Stimulated activated CD4-positive, alpha-beta T cell treated with anti-CD3 and anti-CD28 coated beads, TNF-alpha, amount 100 ng/mL, for 48 hours (primary cell): ENCODE results near the gene SULT1E1.
"Not testable (repeated sequence)": the region's sequence is repeated elsewhere in the genome, so short reads cannot be mapped to it uniquely, and the experiment has no call there.

Experiments
- DNase-seq, 3 donors: peaks; one replicate each; pipeline ENCODE4 v3.0.0-alpha.2; 2020; ENCODE audit warnings: low read depth in 3 of 3

The SULT1E1 gene

DNA sequence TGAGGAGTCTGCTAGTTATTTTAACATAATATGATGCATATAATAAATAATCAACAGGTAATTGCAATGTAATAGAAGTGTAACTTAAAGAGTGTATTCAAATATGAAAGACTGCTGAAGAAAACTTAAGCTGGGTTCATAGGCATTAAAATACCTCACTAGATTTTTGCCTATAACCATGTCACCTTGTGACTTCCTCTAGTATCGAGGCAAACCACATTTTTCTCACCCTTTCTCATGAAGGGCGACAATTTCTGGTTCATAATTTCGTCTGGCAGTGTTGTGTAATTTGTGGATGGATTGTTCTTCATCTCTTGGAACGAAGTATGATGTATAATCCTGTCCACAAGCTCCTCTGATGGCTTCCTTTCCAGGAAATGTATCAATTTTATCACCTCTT, 16.0 kb downstream of the SULT1E1 start:
- no peak for DNase-seq

DNA sequence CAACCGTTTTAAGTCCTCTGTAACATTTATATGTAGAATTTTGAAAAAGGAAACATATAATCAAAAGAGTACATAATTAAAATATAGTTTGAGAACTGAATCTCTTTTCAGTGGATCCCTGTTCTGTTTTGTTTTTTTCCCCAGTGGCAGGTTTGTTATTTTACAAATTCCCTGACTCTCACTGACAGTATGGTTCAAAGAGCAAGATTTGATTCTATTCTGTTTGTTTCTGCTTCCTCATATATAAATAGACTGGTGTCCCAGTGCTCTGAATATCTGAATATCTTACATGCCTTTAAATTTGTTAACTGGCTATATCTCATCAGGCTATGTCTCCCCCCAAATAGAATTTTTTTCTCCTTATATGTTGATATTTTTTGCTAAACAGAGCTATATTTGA, 16.6 kb downstream of the SULT1E1 start:
- no peak for DNase-seq

- no peak for DNase-seq
Measured at GRCh38 chr4:69838977-69839376, 21.0 kb downstream of the SULT1E1 start.

GRCh38 chr4:69836287-69836686, 23.7 kb downstream of the SULT1E1 start:
- no peak for DNase-seq

- DNase-seq = no peak
Measured at GRCh38 chr4:69835766-69836165, 24.2 kb downstream of the SULT1E1 start.

GRCh38 chr4:69833251-69833650, 26.7 kb downstream of the SULT1E1 start:
- no peak for DNase-seq

DNA sequence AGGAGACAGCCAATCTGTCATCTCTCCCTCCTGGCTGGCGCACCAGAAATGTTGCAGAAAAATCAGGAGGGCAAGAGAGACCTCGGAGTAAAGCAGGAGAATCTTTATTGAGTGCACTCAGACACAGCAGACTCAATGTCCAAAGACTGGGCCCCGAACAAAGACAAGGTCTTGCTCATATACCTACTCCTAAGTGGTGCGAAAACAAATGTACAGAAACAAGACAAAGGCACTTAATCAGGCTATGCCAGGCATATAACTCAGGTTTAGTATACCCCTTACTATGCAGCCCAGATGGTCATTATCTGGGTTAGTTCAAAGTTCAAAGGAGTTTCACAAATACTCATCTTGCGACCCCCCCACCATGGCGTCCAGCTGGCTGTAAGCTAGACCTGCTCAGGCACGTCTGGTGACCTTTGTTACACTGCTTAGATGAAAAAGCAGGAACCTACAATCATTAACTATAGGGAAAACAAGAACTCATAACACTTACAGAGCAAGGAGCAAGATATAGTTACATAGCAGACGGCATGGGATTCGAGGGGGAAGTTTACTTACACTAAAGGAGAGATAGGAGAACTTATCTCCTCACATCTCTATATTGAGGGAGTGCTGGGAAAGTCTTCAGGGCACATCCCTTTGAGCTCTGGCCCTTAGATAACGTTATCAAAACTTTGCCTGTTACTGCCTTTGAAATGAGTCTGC, 27.5 kb downstream of the SULT1E1 start:
- no peak for DNase-seq

- DNase-seq = no peak
Measured at GRCh38 chr4:69831646-69832325, 28.2 kb downstream of the SULT1E1 start.

- no peak for DNase-seq
Measured at GRCh38 chr4:69831270-69831627, 28.7 kb downstream of the SULT1E1 start.

- DNase-seq = no peak
Measured at GRCh38 chr4:69830560-69831269, 29.2 kb downstream of the SULT1E1 start.

- DNase-seq = no peak
Measured at GRCh38 chr4:69830192-69830559, 29.8 kb downstream of the SULT1E1 start.

GRCh38 chr4:69829678-69830077, 30.3 kb downstream of the SULT1E1 start:
- DNase-seq = no peak

DNA sequence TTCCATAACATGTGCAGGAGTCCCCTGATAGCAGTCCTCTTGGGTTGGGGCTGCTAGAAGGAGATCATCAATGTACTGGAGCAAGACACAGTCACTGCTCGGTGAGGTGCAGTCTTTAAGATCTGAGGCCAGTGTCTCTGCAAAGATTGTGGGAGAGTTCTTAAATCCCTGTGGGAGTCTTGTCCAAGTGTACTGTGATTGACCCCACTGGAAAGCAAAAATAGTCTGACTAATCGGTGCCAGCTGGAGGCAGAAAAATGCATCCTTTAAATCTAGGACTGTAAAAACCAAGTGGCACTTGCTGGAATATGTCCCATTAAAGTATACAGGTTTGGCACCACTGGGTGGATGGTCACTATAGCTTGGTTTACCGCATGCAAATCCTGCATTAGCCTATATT, 31.1 kb downstream of the SULT1E1 start:
- DNase-seq = no peak

- DNase-seq = not testable (repeated sequence)
Measured at GRCh38 chr4:69825056-69825455, 34.9 kb downstream of the SULT1E1 start.

- DNase-seq = peak in 2 of 3 donors; percentile 5 to 28
Measured at GRCh38 chr4:69823481-69824186, 36.3 kb downstream of the SULT1E1 start.

DNA sequence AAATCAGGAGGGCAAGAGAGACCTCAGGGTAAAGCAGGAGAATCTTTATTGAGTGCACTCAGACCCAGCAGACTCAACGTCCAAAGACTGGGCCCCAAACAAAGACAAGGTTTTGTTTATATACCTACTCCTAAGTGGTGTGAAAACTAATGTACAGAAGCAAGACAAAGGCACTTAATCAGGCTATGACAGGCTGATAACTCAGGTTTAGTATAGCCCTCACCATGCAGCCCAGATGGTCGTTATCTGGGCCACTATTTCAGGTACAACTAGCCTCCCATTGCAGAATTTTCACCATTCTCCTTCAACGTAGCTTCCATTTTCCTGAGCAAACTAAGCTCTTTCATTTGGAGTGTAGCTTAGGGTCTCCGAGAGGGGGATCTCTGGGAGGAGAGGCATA, 36.9 kb downstream of the SULT1E1 start:
- DNase-seq = no peak

GRCh38 chr4:69822198-69822597, 37.7 kb downstream of the SULT1E1 start:
- DNase-seq = no peak

GRCh38 chr4:69818060-69818639, 41.8 kb downstream of the SULT1E1 start:
- DNase-seq = no peak

DNA sequence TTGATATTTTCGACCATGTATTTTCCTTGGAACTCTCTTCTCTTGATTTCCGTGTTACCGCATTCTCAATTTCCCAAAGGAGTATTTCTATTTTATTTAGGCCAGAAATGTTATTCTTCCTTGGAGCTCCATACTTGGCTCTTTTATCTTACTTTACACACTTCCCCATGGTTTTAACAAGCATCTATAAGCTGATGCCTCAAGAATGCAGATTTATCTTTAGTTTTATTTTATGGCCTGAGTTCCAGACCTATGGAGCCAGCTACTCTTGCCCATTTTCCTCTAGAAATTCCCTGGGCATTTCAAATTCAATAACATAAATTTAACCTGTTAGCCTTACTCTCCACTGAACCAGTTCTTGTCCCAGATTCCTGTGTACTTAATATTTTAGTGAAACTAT, 43.7 kb downstream of the SULT1E1 start:
- DNase-seq = no peak

- DNase-seq = no peak
Measured at GRCh38 chr4:69813628-69814027, 46.3 kb downstream of the SULT1E1 start.

- DNase-seq = no peak
Measured at GRCh38 chr4:69811166-69811565, 48.8 kb downstream of the SULT1E1 start.

DNA sequence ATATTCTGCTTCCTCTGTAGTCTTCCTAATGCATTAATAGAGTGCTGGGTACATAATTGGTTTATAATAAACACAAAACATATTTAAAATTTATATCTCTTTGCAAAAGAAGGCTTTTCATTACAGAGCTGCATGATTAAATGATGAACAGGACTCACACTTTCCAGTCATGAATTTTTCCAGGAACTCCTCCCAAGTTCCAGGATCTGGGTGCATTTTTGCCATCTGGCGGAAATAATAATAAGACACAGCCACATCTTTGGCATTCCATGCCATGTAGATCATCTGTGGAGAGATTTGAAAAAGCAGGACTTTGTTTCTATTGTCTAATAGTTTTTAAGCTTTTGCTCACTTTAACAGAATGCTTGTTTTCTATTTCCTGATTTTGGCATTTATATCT, 59.3 kb downstream of the SULT1E1 start:
- DNase-seq = no peak
